Neural progenitor cell (in vitro differentiated cells): ENCODE results near the gene HAO2. TPM values are rescaled to one million over a fixed set of nuclear protein-coding genes. Genes with fewer than 3 reads are reported as not detected.

ENCODE experiments used
- DNase-seq: peaks from one replicate; pipeline ENCODE4 v3.0.0-alpha.2; 2016; ENCODE audit warnings: low spot score
- H2AFZ ChIP-seq: fragments of 200-600 bp; sonication (generic); replicated peaks from 2 replicates; pipeline ENCODE4 v1.6.1; 2016; ENCODE audit warnings: antibody characterized with exemption
- H3F3A ChIP-seq: fragments of 200-600 bp; sonication (generic); 2 replicates; pipeline ENCODE4 v1.6.1; 2016; ENCODE audit warnings: antibody characterized with exemption, low read depth
- H3K27ac ChIP-seq: fragments of 200-600 bp; sonication (generic); 2 replicates; pipeline ENCODE4 v1.5.1; 2016; ENCODE audit warnings: mild to moderate bottlenecking
- H3K27me3 ChIP-seq: fragments of 200-600 bp; sonication (generic); 2 replicates; pipeline ENCODE4 v1.6.1; 2016; ENCODE audit warnings: mild to moderate bottlenecking, moderate library complexity
- H3K36me3 ChIP-seq: fragments of 200-600 bp; sonication (generic); 2 replicates; pipeline ENCODE4 v1.5.1; 2016
- H3K4me1 ChIP-seq: fragments of 200-600 bp; sonication (generic); 2 replicates; pipeline ENCODE4 v1.6.1; 2016; ENCODE audit warnings: mixed run types
- H3K4me2 ChIP-seq: fragments of 200-600 bp; sonication (generic); 2 replicates; pipeline ENCODE4 v1.6.1; 2016
- H3K4me3 ChIP-seq: fragments of 200-600 bp; sonication (generic); 2 replicates; pipeline ENCODE4 v1.5.1; 2016
- H3K79me2 ChIP-seq: fragments of 200-600 bp; sonication (generic); 2 replicates; pipeline ENCODE4 v1.6.1; 2016; ENCODE audit warnings: low read depth
- H3K9ac ChIP-seq: fragments of 200-600 bp; sonication (generic); 2 replicates; pipeline ENCODE4 v1.6.1; 2016
- H3K9me3 ChIP-seq: fragments of 200-600 bp; sonication (generic); 2 replicates; pipeline ENCODE4 v1.5.1; 2016; ENCODE audit warnings: low read depth
- H4K20me1 ChIP-seq: fragments of 200-600 bp; sonication (generic); 2 replicates; pipeline ENCODE4 v1.6.1; 2016; ENCODE audit warnings: low read depth
- H3K27ac Mint-ChIP-seq: 3 replicates; pipeline ENCODE4 v1.8.0; 2021; ENCODE audit warnings: mixed read lengths
- H3K27me3 Mint-ChIP-seq: 2 replicates; pipeline ENCODE4 v1.8.0; 2022; ENCODE audit warnings: low read depth, mild to moderate bottlenecking, inconsistent platforms, moderate library complexity, mixed read lengths; ENCODE audit not compliant: insufficient read depth
- H3K36me3 Mint-ChIP-seq: 3 replicates; pipeline ENCODE4 v1.8.0; 2021; ENCODE audit warnings: mixed read lengths
- H3K4me1 Mint-ChIP-seq: 3 replicates; pipeline ENCODE4 v1.8.0; 2021; ENCODE audit warnings: mixed read lengths
- H3K4me3 Mint-ChIP-seq: 3 replicates; pipeline ENCODE4 v1.8.0; 2021; ENCODE audit warnings: mild to moderate bottlenecking, moderate library complexity, mixed read lengths
- H3K9me3 Mint-ChIP-seq: 3 replicates; pipeline ENCODE4 v1.8.0; 2020; ENCODE audit warnings: mixed read lengths
- EZH2 ChIP-seq: fragments of 200-600 bp; sonication (generic); IDR thresholded peaks from 2 replicates; pipeline ENCODE4 v1.6.1; 2017; ENCODE audit warnings: antibody characterized with exemption, mild to moderate bottlenecking, moderate library complexity
- EZH2phosphoT487 ChIP-seq: fragments of 200-600 bp; sonication (generic); IDR thresholded peaks from 2 replicates; pipeline ENCODE4 v1.6.1; 2017; ENCODE audit warnings: antibody characterized with exemption
- total RNA-seq: library from RNA; depleted of rRNA; stranded (reverse); fragments of >200 nt; gene quantifications from 2 replicates; pipeline ENCODE4 v1.2.3, GENCODE V29; 2015; ENCODE audit warnings: low replicate concordance
- TF ChIP-seq, protein P1 (sequence below): fragments of 200-600 bp; sonication (generic); IDR thresholded peaks from 2 replicates; pipeline ENCODE4 v1.5.1; 2017; ENCODE audit warnings: antibody characterized with exemption, mild to moderate bottlenecking

The HAO2 gene
- total RNA-seq, 1 donor from 2014 or later: not detected

DNA sequence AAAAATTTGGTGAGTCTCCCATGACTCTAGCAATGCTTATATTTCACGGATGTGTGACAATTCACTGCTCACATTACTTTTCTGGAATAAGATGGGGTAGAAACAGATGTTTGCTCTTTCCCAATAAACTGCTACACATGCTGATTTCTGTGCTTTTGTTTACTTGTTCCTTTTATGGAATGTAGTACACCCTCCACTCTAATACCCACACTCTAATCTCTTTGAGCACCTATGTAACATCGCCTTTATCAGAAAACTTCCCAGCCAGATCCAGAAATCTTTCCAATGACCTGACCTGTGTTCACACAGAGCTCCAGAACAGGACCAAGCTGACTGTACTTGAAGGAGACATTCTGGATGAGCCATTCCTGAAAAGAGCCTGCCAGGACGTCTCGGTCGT is 50.5 kb downstream of the HAO2 start:
- Histone ChIP-seq H3K4me3 (no peak overlapping the region), H2AFZ (no peak overlapping the region), H3K4me1 (no peaks in the 10 kb centered on the region), H3K9me3 (no peaks in the 10 kb centered on the region), H3K27ac (no peak overlapping the region), H3K79me2 (no peaks in the 10 kb centered on the region), H3K36me3 (no peaks in the 10 kb centered on the region), H3K9ac (no peak overlapping the region), H3K4me2 (no peak overlapping the region), H4K20me1 (no peaks in the 10 kb centered on the region), H3F3A (no peaks in the 10 kb centered on the region), H3K27me3 (no peaks in the 10 kb centered on the region)
- Mint-ChIP-seq H3K27ac (no peak overlapping the region), H3K4me1 (no peaks in the 10 kb centered on the region), H3K4me3 (no peak overlapping the region), H3K27me3 (no peaks in the 10 kb centered on the region), H3K9me3 (no peaks in the 10 kb centered on the region), H3K36me3 (no peaks in the 10 kb centered on the region)
- TF ChIP-seq EZH2phosphoT487: no peak
- no peak for TF ChIP-seq EZH2
- TF ChIP-seq, protein P1, sequence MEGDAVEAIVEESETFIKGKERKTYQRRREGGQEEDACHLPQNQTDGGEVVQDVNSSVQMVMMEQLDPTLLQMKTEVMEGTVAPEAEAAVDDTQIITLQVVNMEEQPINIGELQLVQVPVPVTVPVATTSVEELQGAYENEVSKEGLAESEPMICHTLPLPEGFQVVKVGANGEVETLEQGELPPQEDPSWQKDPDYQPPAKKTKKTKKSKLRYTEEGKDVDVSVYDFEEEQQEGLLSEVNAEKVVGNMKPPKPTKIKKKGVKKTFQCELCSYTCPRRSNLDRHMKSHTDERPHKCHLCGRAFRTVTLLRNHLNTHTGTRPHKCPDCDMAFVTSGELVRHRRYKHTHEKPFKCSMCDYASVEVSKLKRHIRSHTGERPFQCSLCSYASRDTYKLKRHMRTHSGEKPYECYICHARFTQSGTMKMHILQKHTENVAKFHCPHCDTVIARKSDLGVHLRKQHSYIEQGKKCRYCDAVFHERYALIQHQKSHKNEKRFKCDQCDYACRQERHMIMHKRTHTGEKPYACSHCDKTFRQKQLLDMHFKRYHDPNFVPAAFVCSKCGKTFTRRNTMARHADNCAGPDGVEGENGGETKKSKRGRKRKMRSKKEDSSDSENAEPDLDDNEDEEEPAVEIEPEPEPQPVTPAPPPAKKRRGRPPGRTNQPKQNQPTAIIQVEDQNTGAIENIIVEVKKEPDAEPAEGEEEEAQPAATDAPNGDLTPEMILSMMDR: no peak
- DNase-seq: no peak

DNA sequence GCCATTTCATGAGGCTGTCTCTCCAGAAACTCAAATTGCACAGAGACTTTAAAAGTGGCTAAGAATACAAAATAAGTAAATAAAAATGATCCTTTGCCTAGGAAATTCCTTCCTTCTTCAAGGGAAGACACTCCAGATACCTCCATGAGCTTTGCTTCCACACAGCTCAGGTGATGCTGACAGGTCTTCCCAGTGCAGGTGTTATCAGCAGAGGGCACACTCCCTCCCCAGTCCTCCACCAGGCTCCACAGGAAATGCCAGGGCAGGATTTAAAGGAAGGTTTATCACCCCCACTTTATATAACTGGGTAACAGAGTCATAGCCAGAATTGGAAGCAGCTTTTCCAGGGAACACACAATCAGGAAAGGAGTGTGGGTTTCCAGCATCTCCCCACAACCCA is 52.1 kb downstream of the HAO2 start:
- H4K20me1 ChIP-seq: no peaks in the 10 kb centered on the region
- no peaks in the 10 kb centered on the region for H3K36me3 Mint-ChIP-seq
- H3K27me3 Mint-ChIP-seq: no peaks in the 10 kb centered on the region
- no peaks in the 10 kb centered on the region for H3K27me3 ChIP-seq
- no peaks in the 10 kb centered on the region for H3K79me2 ChIP-seq
- H3K9me3 ChIP-seq: no peaks in the 10 kb centered on the region
- DNase-seq: no peak
- H3K4me3 ChIP-seq: no peak overlapping the region
- no peak overlapping the region for H3K27ac Mint-ChIP-seq
- no peak overlapping the region for H3K4me3 Mint-ChIP-seq
- no peaks in the 10 kb centered on the region for H3F3A ChIP-seq
- H3K4me1 ChIP-seq: no peaks in the 10 kb centered on the region
- H3K4me2 ChIP-seq: no peak overlapping the region
- H3K27ac ChIP-seq: no peak overlapping the region
- no peak for TF ChIP-seq EZH2
- TF ChIP-seq EZH2phosphoT487: no peak
- TF ChIP-seq, protein P1: no peak
- no peak overlapping the region for H2AFZ ChIP-seq
- H3K4me1 Mint-ChIP-seq: no peaks in the 10 kb centered on the region
- no peaks in the 10 kb centered on the region for H3K36me3 ChIP-seq
- H3K9me3 Mint-ChIP-seq: no peaks in the 10 kb centered on the region
- H3K9ac ChIP-seq: no peak overlapping the region

DNA sequence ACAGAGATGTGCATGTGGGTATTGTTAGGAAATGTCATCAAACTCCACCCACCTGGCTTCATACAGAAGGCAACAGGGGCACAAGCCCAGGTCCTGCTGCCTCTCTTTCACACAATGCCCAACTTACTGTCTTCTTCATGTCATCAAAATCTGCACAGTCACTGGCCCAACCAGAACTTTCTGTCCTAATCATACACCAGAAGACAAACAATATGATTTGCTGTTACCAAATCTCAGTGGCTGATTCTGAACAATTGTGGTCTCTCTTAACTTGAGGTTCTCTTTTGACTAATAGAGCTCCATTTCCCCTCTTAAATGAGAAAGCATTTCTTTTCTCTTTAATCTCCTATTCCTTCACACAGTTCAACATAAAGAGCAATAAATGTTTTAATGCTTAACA is 54.0 kb downstream of the HAO2 start:
- Histone ChIP-seq H2AFZ (no peak overlapping the region), H3K4me2 (no peak overlapping the region), H3K9ac (no peak overlapping the region), H3K27me3 (no peaks in the 10 kb centered on the region), H3K4me3 (no peak overlapping the region), H3K9me3 (no peaks in the 10 kb centered on the region), H3K79me2 (no peaks in the 10 kb centered on the region), H3F3A (no peaks in the 10 kb centered on the region), H4K20me1 (no peaks in the 10 kb centered on the region), H3K4me1 (no peaks in the 10 kb centered on the region), H3K36me3 (no peaks in the 10 kb centered on the region), H3K27ac (no peak overlapping the region)
- no peaks in the 10 kb centered on the region for H3K9me3 Mint-ChIP-seq
- no peak overlapping the region for H3K4me3 Mint-ChIP-seq
- H3K27ac Mint-ChIP-seq: no peak overlapping the region
- no peak for DNase-seq
- no peaks in the 10 kb centered on the region for H3K36me3 Mint-ChIP-seq
- H3K4me1 Mint-ChIP-seq: no peaks in the 10 kb centered on the region
- TF ChIP-seq EZH2: no peak
- no peak for TF ChIP-seq EZH2phosphoT487
- TF ChIP-seq, protein P1: no peak
- H3K27me3 Mint-ChIP-seq: no peaks in the 10 kb centered on the region

DNA sequence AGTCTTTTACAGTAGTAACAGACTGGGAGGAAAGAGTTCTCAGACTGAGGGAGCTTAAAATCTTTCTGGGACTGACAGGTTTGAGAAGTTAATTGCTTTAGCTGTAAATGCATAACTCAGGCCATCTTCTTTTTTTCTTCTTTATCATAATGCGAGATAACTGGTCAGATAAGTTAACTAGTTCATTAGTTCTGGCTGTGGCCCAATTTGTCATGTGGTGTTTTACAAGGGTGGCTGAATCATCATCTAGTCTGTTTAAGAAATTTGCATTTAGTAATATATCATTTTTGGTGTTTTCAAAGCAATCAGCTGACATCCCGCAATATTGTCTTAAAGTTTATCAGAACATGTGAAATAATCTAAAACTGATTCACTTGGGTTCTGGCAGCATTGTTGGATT is 60.4 kb downstream of the HAO2 start:
- Histone ChIP-seq H3K9me3 (no peaks in the 10 kb centered on the region), H3F3A (no peaks in the 10 kb centered on the region), H3K27ac (no peak overlapping the region), H3K4me3 (no peak overlapping the region), H3K4me2 (no peak overlapping the region), H3K9ac (no peak overlapping the region), H3K27me3 (no peaks in the 10 kb centered on the region), H3K79me2 (no peaks in the 10 kb centered on the region), H4K20me1 (no peaks in the 10 kb centered on the region), H3K36me3 (no peaks in the 10 kb centered on the region), H3K4me1 (no peaks in the 10 kb centered on the region), H2AFZ (no peak overlapping the region)
- H3K4me3 Mint-ChIP-seq: no peak overlapping the region
- H3K4me1 Mint-ChIP-seq: no peaks in the 10 kb centered on the region
- no peaks in the 10 kb centered on the region for H3K9me3 Mint-ChIP-seq
- no peaks in the 10 kb centered on the region for H3K36me3 Mint-ChIP-seq
- TF ChIP-seq, protein P1: no peak
- TF ChIP-seq EZH2: no peak
- no peak for TF ChIP-seq EZH2phosphoT487
- DNase-seq: no peak
- H3K27me3 Mint-ChIP-seq: peaks cover 5% of the 10 kb centered on the region
- no peak overlapping the region for H3K27ac Mint-ChIP-seq
